A375 (cell line): ENCODE measurements around the gene RHAG. TPM values are rescaled to one million over a fixed set of nuclear protein-coding genes. Genes with fewer than 3 reads are reported as not detected.

Experiments
- total RNA-seq: library from RNA; depleted of rRNA; stranded (reverse); fragments of >200 nt; shearing (Covaris generic); gene quantifications from 2 replicates; pipeline ENCODE4 v1.2.3, GENCODE V29; 2014; rRNA removed

Gene RHAG
- not detected in 2 replicates for total RNA-seq

GRCh38 chr6:49636713-49637349, at the start of gene RHAG:
TSS of gene RHAG (minus strand) at chr6:49636839. CDS start at chr6:49636812, 27 bp downstream.

Other genes starting within 250 kb of the RHAG start
- 3.7 and 5.4 TPM in 2 replicates for gene MMUT, start 173.6 kb downstream of the RHAG start, total RNA-seq
- gene CENPQ, start 173.5 kb downstream of the RHAG start, total RNA-seq, result 9.1 and 13.1 TPM in 2 replicates
- gene GLYATL3, start 136.9 kb downstream of the RHAG start, total RNA-seq, result not detected in 2 replicates
- gene C6orf141, start 86.2 kb downstream of the RHAG start, total RNA-seq, result 35.9 and 37.0 TPM in 2 replicates
- 0.29 TPM in 1 of 2 replicates, not detected in the other for gene CRISP2, start 76.7 kb upstream of the RHAG start, total RNA-seq
- gene CRISP3, start 107.5 kb upstream of the RHAG start, total RNA-seq, result not detected in 2 replicates
- not detected in 2 replicates for gene PGK2, start 150.4 kb upstream of the RHAG start, total RNA-seq
- not detected in 2 replicates for gene CRISP1, start 229.7 kb upstream of the RHAG start, total RNA-seq